Measurements from ENCODE around the gene ATG13. TPM values are rescaled to one million over a fixed set of nuclear protein-coding genes. Genes with fewer than 3 reads are reported as not detected.
A peak's percentile ranks its signal among the peaks of the same experiment; 100 is the strongest.
"Not testable (repeated sequence)": the region's sequence is repeated elsewhere in the genome, so short reads cannot be mapped to it uniquely, and the experiment has no call there.

The ATG13 gene
- total RNA-seq (2014; rRNA removed; shearing (Covaris generic)): 44.4 and 44.7 TPM in 2 replicates
- 10.1 and 15.0 TPM in 2 replicates for polyA plus RNA-seq (2014; cell fraction: nucleus; rRNA removed)

- DNase-seq (ENCODE audit: extremely low read depth, low read depth): peak; percentile 68
Observed at GRCh38 chr11:46617134-46617971, at the start of gene ATG13, which contains the start of gene HARBI1. Gene ATG13 (plus strand): TSS chr11:46617553. CDS start chr11:46644292, 26,739 bp downstream. Gene HARBI1 (minus strand): TSS chr11:46617227. CDS start chr11:46616237, 990 bp downstream.

GRCh38 chr11:46570790-46571398, 46.5 kb upstream of the ATG13 start:
- no peak for DNase-seq (ENCODE audit: extremely low read depth, low read depth)

- DNase-seq (ENCODE audit: extremely low read depth, low read depth): no peak
Observed at GRCh38 chr11:46574656-46575055, 42.7 kb upstream of the ATG13 start.

- DNase-seq (ENCODE audit: extremely low read depth, low read depth): no peak
Observed at GRCh38 chr11:46577058-46577457, 40.3 kb upstream of the ATG13 start.

GRCh38 chr11:46582588-46582987, 34.8 kb upstream of the ATG13 start:
- DNase-seq (ENCODE audit: extremely low read depth, low read depth): no peak

- not testable (repeated sequence) for DNase-seq (ENCODE audit: extremely low read depth, low read depth)
Observed at GRCh38 chr11:46583513-46583912, 33.8 kb upstream of the ATG13 start.

- no peak for DNase-seq (ENCODE audit: extremely low read depth, low read depth)
Observed at GRCh38 chr11:46588131-46588530, 29.2 kb upstream of the ATG13 start.

- no peak for DNase-seq (ENCODE audit: extremely low read depth, low read depth)
Observed at GRCh38 chr11:46588915-46589314, 28.4 kb upstream of the ATG13 start.

GRCh38 chr11:46590740-46591605, 26.4 kb upstream of the ATG13 start:
- no peak for DNase-seq (ENCODE audit: extremely low read depth, low read depth)

- DNase-seq (ENCODE audit: extremely low read depth, low read depth): peak; percentile 77
Observed at GRCh38 chr11:46593550-46594373, 23.6 kb upstream of the ATG13 start, which contains the start of gene AMBRA1. Gene AMBRA1 (minus strand): TSS chr11:46594023. CDS start chr11:46548380, 45,643 bp downstream.

- no peak for DNase-seq (ENCODE audit: extremely low read depth, low read depth)
Observed at GRCh38 chr11:46594374-46594700, 23.0 kb upstream of the ATG13 start.

GRCh38 chr11:46594785-46595184, 22.6 kb upstream of the ATG13 start:
- no peak for DNase-seq (ENCODE audit: extremely low read depth, low read depth)

- no peak for DNase-seq (ENCODE audit: extremely low read depth, low read depth)
Observed at GRCh38 chr11:46597155-46597554, 20.2 kb upstream of the ATG13 start.

- no peak for DNase-seq (ENCODE audit: extremely low read depth, low read depth)
Observed at GRCh38 chr11:46597609-46598219, 19.6 kb upstream of the ATG13 start.

- no peak for DNase-seq (ENCODE audit: extremely low read depth, low read depth)
Observed at GRCh38 chr11:46599340-46600193, 17.8 kb upstream of the ATG13 start.

GRCh38 chr11:46600194-46600960, 17.0 kb upstream of the ATG13 start:
- DNase-seq (ENCODE audit: extremely low read depth, low read depth): no peak

- DNase-seq (ENCODE audit: extremely low read depth, low read depth): no peak
Observed at GRCh38 chr11:46601129-46601528, 16.2 kb upstream of the ATG13 start.
